Glomerular endothelial cell (primary cell): ENCODE results near the gene SYNGR1. TPM values are rescaled to one million over a fixed set of nuclear protein-coding genes. Genes with fewer than 3 reads are reported as not detected.
"Not testable (repeated sequence)": the region's sequence is repeated elsewhere in the genome, so short reads cannot be mapped to it uniquely, and the experiment has no call there.

Experiments
- DNase-seq: peaks from one replicate; pipeline ENCODE4 v3.0.0-alpha.2; 2011; ENCODE audit warnings: low read depth, low spot score; ENCODE audit errors: extremely low read depth
- total RNA-seq: library from RNA; depleted of rRNA; stranded (reverse); fragments of >200 nt; gene quantifications from 2 replicates; pipeline ENCODE4 v1.2.3, GENCODE V29; 2015

Gene SYNGR1
- total RNA-seq, 1 donor from 2014 or later: 3.3 TPM

- DNase-seq: no peak
These were observed 33.2 kb upstream of the SYNGR1 start for GRCh38 chr22:39316440-39317083.

- DNase-seq: no peak
These were observed 32.6 kb upstream of the SYNGR1 start for GRCh38 chr22:39317084-39317774.

GRCh38 chr22:39317775-39318506, 31.9 kb upstream of the SYNGR1 start:
- DNase-seq: no peak

GRCh38 chr22:39318507-39319283, 31.1 kb upstream of the SYNGR1 start:
- no peak for DNase-seq

- peak; percentile 97 for DNase-seq
These were observed 30.3 kb upstream of the SYNGR1 start, which contains the start of gene RPL3 for GRCh38 chr22:39319284-39320022. Gene RPL3 (minus strand): TSS chr22:39319623. CDS start chr22:39319597, 26 bp downstream.

GRCh38 chr22:39320616-39321029, 29.2 kb upstream of the SYNGR1 start:
- not testable (repeated sequence) for DNase-seq

- no peak for DNase-seq
These were observed 24.3 kb upstream of the SYNGR1 start for GRCh38 chr22:39325392-39325932.

- DNase-seq: no peak
These were observed 21.6 kb upstream of the SYNGR1 start for GRCh38 chr22:39327995-39328754.

GRCh38 chr22:39330553-39330952, 19.2 kb upstream of the SYNGR1 start:
- DNase-seq: not testable (repeated sequence)

- no peak for DNase-seq
These were observed 17.2 kb upstream of the SYNGR1 start for GRCh38 chr22:39332441-39333064.

- DNase-seq: no peak
These were observed 13.4 kb upstream of the SYNGR1 start for GRCh38 chr22:39336411-39336810.

GRCh38 chr22:39339775-39340174, 10.0 kb upstream of the SYNGR1 start:
- not testable (repeated sequence) for DNase-seq

- DNase-seq: no peak
These were observed 8.6 kb upstream of the SYNGR1 start for GRCh38 chr22:39341179-39341578.

- no peak for DNase-seq
These were observed 6.3 kb upstream of the SYNGR1 start for GRCh38 chr22:39343259-39344045.

- no peak for DNase-seq
These were observed 5.8 kb upstream of the SYNGR1 start for GRCh38 chr22:39344046-39344390.

GRCh38 chr22:39345231-39345630, 4.6 kb upstream of the SYNGR1 start:
- DNase-seq: no peak

- DNase-seq: no peak
These were observed 784 bp upstream of the SYNGR1 start for GRCh38 chr22:39348909-39349505.
